NCI-H146 treated with DMSO at 0.1 percent for 48 hours (cell line): ENCODE results near the gene PAIP2.
"Not testable (repeated sequence)": the region's sequence is repeated elsewhere in the genome, so short reads cannot be mapped to it uniquely, and the experiment has no call there.

Experiments used
- DNase-seq: peaks from one replicate; lab custom pipeline; 2025; ENCODE audit not compliant: unreplicated experiment; lab: John Stamatoyannopoulos, UW

The PAIP2 gene

GRCh38 chr5:139377226-139377625 lies 35.6 kb downstream of the PAIP2 start:
- no peak for DNase-seq

- DNase-seq: no peak
These were observed 36.6 kb downstream of the PAIP2 start for GRCh38 chr5:139378101-139378825.

- DNase-seq: no peak
These were observed 37.3 kb downstream of the PAIP2 start for GRCh38 chr5:139378941-139379361.

- DNase-seq: no peak
These were observed 38.2 kb downstream of the PAIP2 start for GRCh38 chr5:139379626-139380449.

GRCh38 chr5:139381837-139382761 lies 40.4 kb downstream of the PAIP2 start:
- no peak for DNase-seq

- no peak for DNase-seq
These were observed 41.2 kb downstream of the PAIP2 start for GRCh38 chr5:139382807-139383206.

- DNase-seq: no peak
These were observed 41.8 kb downstream of the PAIP2 start, which contains the start of gene SLC23A1 for GRCh38 chr5:139383275-139383992. TSS of gene SLC23A1 (minus strand) at chr5:139383297. CDS start at chr5:139383253, 44 bp downstream.

- no peak for DNase-seq
These were observed 42.4 kb downstream of the PAIP2 start for GRCh38 chr5:139383993-139384590.

- DNase-seq: no peak
These were observed 43.0 kb downstream of the PAIP2 start for GRCh38 chr5:139384591-139385051.

GRCh38 chr5:139385061-139386049 lies 43.7 kb downstream of the PAIP2 start:
- DNase-seq: no peak

GRCh38 chr5:139386050-139386438 lies 44.4 kb downstream of the PAIP2 start:
- no peak for DNase-seq

GRCh38 chr5:139386956-139387355 lies 45.3 kb downstream of the PAIP2 start:
- DNase-seq: not testable (repeated sequence)

GRCh38 chr5:139387611-139388197 lies 46.0 kb downstream of the PAIP2 start:
- no peak for DNase-seq

- DNase-seq: no peak
These were observed 46.7 kb downstream of the PAIP2 start for GRCh38 chr5:139388198-139388821.

- no peak for DNase-seq
These were observed 48.3 kb downstream of the PAIP2 start, which contains the start of gene MZB1 for GRCh38 chr5:139389701-139390638. TSS of gene MZB1 (minus strand) at chr5:139389913. CDS start at chr5:139389856, 57 bp downstream.

- no peak for DNase-seq
These were observed 49.2 kb downstream of the PAIP2 start for GRCh38 chr5:139390639-139391569.
